Stimulated activated CD8-positive, alpha-beta memory T cell treated with anti-CD3 and anti-CD28 coated beads, Interleukin-15, amount 100 ng/mL, for 1 hour (primary cell): ENCODE data around the gene TSPAN18.

ENCODE experiments used
- DNase-seq: peaks from one replicate; pipeline ENCODE4 v3.0.0-alpha.2; 2020; ENCODE audit warnings: low read depth

Gene TSPAN18

DNA sequence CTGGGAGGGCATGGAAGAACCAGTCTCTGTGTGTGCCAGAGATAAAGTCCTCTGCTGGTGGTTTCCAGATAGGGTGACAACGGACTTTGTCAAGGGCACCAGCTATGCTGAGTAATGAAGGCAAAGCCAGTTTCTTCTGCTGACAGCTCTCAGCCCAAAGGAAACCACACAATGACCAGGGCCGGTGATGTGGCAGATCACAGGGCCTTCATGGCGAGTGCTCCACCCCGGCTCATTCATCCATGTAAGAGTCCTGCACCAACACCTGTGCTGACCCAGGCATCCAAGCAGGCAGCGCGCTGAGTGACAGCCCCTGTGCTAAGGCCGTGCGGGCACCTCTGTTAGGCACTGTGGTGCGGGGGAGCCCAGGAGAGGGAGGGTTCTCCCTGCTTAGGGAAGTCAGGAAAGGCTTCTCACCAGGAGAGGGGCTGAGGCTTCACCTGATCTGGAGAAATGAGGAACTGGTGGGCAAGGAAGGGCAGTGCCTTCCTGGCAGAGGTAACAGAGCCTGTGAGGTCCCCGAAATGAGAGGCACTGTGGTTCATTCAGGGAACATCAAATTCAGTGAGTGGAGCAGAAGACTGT is 190.1 kb downstream of the TSPAN18 start:
- DNase-seq: no peak

- no peak for DNase-seq
Measured at GRCh38 chr11:44917741-44918140, 191.0 kb downstream of the TSPAN18 start.

DNA sequence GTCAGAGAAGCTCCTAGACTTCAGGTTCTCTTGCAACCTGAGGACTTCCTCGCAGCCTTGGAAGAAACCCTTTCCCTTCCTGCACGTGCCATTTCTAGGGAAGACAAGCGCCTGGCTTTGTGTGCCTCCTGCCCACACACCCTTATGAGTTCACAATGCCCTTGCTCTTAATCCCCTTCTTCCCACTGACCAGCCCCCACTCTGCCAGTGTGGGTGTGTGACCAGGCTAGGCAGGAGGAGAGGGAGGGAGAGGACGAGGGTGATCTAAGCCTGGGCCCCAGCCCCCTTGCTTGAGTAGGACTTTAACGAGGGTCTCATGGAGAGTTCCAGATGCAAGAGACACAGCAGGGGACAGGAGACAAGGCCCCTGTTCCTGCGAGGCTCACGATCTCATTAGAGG is 193.7 kb downstream of the TSPAN18 start:
- DNase-seq: no peak

DNA sequence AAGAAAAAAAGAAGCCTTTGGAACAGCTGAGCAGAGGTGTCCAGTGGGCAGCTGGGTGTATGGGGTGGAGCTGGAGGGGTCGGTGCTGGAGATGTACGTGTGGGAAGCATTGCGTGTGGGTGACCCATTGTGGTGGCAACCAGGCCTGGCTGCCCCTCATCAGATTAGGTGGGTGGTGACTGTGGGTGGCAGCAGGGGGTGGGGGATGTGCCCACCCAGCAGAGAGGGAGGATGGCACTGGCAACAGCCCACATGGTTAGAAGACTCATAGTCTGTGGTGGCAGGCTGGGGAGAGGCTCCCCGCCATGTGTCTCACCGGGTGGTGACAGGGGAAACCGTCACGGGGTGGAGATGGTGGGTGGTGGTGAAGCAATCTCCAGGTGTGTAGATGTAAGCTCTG is 196.4 kb downstream of the TSPAN18 start:
- DNase-seq: no peak

DNA sequence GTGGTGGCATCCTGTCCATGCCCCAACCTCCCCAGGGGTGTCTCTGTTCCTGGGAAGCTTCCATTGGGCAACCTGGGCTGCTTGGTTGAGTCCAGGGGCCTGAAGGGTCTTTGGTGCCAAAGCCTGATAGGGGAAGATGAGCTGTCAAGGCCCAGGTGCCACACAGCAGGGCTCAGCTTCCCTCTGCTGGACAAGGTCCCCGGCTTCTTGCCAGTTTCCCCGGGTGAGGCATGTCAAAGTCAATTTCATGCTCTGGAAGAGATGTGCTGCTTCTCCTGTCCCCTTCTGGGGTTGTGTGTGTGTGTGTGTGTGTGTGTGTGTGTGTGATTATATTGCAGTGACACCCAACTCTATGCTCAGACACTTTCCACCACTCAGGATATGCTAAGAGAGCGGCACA is 197.0 kb downstream of the TSPAN18 start:
- no peak for DNase-seq

GRCh38 chr11:44926036-44926435 is 199.3 kb downstream of the TSPAN18 start:
- DNase-seq: no peak

- DNase-seq: peak; percentile 30
Measured at GRCh38 chr11:44927174-44927661, 200.5 kb downstream of the TSPAN18 start.

GRCh38 chr11:44928144-44928543 is 201.4 kb downstream of the TSPAN18 start:
- DNase-seq: no peak

GRCh38 chr11:44928816-44929215 is 202.1 kb downstream of the TSPAN18 start:
- DNase-seq: no peak

GRCh38 chr11:44930588-44931302 is 204.0 kb downstream of the TSPAN18 start:
- no peak for DNase-seq

DNA sequence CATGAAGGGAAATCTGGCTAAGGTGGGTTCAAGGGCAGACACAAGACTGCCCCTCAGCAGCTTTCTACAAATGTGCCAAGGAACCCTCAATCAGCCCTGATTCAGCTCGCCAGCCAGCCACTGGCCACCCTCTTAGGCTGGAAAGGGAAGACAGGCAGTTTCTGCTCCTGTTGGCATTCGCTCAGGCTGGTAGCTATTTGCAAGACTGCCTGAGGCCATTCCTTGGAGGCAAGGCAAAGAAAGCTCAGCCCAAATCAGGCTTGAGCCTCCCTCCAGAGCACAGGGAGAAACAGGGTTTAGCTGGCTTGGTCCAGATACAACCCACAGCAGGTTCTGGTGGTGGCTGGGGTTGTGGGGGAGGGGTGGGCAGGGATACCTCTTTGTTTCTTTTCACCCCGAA is 204.7 kb downstream of the TSPAN18 start:
- DNase-seq: no peak

DNA sequence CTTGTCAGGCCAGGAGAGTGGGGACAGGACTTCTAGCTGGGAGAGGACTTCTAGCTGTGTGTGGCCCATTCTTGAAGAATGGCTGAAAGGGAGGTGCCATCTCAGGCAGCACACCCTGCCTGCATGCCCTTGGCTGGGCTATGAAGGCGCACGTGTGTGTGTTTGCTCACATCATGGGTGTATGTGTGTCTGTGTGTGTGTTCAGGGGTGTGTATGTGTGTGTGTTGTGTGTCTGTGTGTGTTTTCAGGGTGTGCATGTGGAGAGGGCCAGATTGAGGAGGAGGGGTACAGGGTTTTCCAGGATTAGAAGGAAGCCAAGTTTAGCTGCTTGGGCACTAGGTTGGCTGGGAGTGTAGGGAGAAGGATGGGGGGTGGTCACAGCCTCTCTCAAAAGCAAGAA is 207.3 kb downstream of the TSPAN18 start:
- no peak for DNase-seq

GRCh38 chr11:44934735-44935250 is 208.0 kb downstream of the TSPAN18 start:
- DNase-seq: no peak

GRCh38 chr11:44936525-44936924 is 209.8 kb downstream of the TSPAN18 start:
- DNase-seq: peak; percentile 71

DNA sequence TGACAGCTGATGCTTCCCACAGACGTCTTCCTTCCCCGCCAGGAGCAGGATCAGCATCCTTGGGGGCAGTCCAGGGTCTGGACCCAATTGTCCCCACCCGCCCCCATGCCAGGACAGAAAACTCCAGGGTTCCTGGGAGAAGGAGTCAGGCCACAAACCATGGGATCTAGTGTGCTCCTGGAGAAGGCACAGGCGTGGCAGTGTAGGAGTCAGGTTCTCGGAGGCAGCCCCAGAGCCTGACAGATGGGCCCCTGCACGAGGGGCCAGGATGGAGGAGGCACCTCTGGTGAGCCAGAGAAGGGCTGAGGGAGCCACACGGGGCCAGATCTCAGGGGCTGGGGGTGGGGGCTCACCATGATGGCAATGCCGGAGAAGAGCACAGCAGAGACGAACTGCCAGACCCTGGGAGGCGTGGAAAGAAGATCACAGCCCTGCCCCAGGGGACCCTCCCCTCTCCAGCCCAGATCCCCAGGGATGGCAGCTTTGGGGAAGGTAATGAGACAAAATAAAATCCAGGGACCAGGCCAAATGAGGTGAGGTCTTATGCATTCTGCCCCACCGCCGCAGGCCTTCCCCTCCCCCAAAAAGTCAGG is 210.3 kb downstream of the TSPAN18 start:
- no peak for DNase-seq

- DNase-seq: no peak
Measured at GRCh38 chr11:44938066-44938691, 211.4 kb downstream of the TSPAN18 start.

- DNase-seq: no peak
Measured at GRCh38 chr11:44939673-44940395, 213.1 kb downstream of the TSPAN18 start.

DNA sequence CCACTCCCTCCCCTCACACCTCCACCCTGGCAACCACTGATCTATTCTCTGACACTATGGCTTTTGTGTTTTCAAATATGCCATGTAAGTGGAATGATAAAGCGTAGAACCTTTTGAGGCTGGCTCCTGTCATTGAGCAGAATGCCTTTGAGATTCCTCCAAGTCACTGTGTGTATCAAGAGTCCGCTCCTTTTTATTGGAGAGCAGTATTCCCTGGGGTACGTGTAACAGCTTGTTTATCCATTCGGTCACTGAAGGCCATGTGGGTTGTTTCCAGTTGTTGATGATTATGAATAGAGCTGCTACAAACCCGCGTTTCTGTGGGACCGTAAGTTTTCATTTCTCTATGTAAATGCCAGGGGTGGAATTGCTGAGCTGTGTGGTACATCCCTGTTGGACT is 213.6 kb downstream of the TSPAN18 start:
- no peak for DNase-seq

GRCh38 chr11:44940835-44941234 is 214.1 kb downstream of the TSPAN18 start:
- no peak for DNase-seq

DNA sequence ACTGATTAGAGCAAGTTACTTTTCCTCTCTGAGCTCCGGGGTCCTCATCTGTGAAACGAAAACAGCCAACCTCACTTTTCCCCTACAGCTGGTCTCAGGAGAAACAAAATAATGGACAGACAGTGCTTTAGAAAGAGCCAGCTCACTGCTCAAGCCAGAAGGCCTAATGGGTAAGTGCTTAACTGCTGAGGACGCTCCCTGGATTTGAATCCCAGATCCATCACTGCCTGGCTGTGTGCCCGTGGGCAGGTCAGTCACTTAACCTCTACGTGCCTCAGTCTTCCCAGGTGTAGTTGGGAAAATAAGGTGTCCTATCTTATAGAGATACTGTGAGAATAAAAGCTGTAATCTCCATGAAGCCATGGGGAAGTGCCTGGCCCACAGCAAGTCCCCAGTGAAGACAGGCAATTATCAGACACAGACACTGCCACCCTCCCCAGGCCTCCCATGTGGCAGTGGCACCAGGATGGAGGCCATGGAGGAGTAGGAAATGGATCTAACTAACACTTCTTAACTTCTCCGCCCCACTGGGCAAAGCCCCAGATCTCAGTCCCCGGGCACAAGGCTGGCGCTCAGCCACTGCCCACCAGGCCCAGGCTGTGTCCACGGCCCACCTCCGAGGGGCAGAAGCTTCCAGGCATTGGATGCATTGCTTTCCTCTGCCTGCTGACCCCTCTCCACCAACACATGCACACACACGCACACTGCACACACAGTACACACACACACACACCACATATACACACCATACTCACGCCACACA is 214.7 kb downstream of the TSPAN18 start:
- DNase-seq: no peak
